Thoracic aorta (tissue), 2 donors: Measurements from ENCODE around the gene CHMP2A. TPM values are rescaled to one million over a fixed set of nuclear protein-coding genes. Genes with fewer than 3 reads are reported as not detected.

Source experiments
- ATAC-seq: fragments of 150-250 bp; one replicate; pipeline ENCODE4 v1.8.0; 2017; ENCODE audit warnings: low read depth; ENCODE audit not compliant: insufficient number of reproducible peaks, low FRiP score
- DNase-seq: peaks from one replicate; pipeline ENCODE4 v3.0.0-alpha.2; 2020; ENCODE audit warnings: low spot score
- H3K27ac ChIP-seq, 2 donors: fragments of 200-600 bp; sonication (generic); 1 replicate in 1 of 2; 2 replicates in 1 of 2; pipeline ENCODE4 v1.5.1; 2016; ENCODE audit warnings: mild to moderate bottlenecking in 2 of 2, moderate library complexity in 2 of 2
- H3K27me3 ChIP-seq: fragments of 200-600 bp; sonication (generic); replicated peaks from 2 replicates; pipeline ENCODE4 v1.6.0; 2016; ENCODE audit warnings: mild to moderate bottlenecking; ENCODE audit not compliant: insufficient read depth
- H3K36me3 ChIP-seq: fragments of 200-600 bp; sonication (generic); one replicate; pipeline ENCODE4 v1.5.1; 2016
- H3K4me1 ChIP-seq, 2 donors: fragments of 200-600 bp; sonication (generic); 1 replicate in 1 of 2; 2 replicates in 1 of 2; pipeline versions ENCODE4 v1.5.1 to v1.6.0; 2016; ENCODE audit warnings: low read depth in 2 of 2, mild to moderate bottlenecking in 1 of 2; ENCODE audit not compliant: control insufficient read depth in 1 of 2
- H3K4me3 ChIP-seq: fragments of 200-600 bp; sonication (generic); 2 replicates; pipeline ENCODE4 v1.5.1; 2016; ENCODE audit warnings: mild to moderate bottlenecking
- H3K9me3 ChIP-seq: fragments of 200-600 bp; sonication (generic); 2 replicates; pipeline ENCODE4 v1.5.1; 2016
- total RNA-seq, 2 donors: library from RNA; depleted of rRNA; stranded (reverse); fragments of >200 nt; gene quantifications; one replicate each; pipeline versions ENCODE4 v1.1.0 to v1.2.3, GENCODE V29; 2016
- TF ChIP-seq, protein P1 (sequence below): fragments of 200-600 bp; sonication (generic); IDR thresholded peaks from one replicate; pipeline ENCODE4 v1.5.1; 2019; ENCODE audit warnings: antibody characterized with exemption

The CHMP2A gene
- total RNA-seq, 2 donors from 2014 or later, result 90.3 to 98.8 TPM

DNA sequence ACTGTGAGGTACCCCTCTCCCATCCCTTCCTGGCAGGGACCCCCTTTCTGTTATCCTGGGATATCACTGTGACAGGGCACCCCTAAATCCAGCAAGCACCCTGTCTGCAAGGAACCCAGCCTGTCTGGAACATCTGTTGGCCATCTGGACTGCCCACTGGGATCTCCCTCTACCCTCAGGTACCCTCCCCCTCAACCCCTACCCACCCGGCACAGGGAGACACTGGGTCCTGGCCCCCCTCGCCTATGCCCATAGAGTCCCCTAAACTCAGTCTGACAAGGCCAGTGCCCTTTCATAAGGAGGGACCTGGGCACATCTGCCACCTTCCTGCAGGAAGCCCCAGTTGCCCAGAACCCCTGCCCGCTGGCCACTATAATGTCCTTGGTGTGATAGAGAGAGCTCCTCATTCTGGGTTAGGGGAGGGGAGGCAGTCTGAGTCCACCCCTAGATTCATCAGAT lies 40.3 kb downstream of the CHMP2A start:
- Histone ChIP-seq H3K4me1 (peaks cover 13 to 31% of the 10 kb centered on the region in 2 donors), H3K9me3 (no peaks in the 10 kb centered on the region), H3K27ac (no peak overlapping the region), H3K36me3 (peaks cover 21% of the 10 kb centered on the region), H3K4me3 (peak overlapping the region; percentile 65), H3K27me3 (no peaks in the 10 kb centered on the region)
- ATAC-seq (no peak), DNase-seq (no peak)
- TF ChIP-seq, protein P1, sequence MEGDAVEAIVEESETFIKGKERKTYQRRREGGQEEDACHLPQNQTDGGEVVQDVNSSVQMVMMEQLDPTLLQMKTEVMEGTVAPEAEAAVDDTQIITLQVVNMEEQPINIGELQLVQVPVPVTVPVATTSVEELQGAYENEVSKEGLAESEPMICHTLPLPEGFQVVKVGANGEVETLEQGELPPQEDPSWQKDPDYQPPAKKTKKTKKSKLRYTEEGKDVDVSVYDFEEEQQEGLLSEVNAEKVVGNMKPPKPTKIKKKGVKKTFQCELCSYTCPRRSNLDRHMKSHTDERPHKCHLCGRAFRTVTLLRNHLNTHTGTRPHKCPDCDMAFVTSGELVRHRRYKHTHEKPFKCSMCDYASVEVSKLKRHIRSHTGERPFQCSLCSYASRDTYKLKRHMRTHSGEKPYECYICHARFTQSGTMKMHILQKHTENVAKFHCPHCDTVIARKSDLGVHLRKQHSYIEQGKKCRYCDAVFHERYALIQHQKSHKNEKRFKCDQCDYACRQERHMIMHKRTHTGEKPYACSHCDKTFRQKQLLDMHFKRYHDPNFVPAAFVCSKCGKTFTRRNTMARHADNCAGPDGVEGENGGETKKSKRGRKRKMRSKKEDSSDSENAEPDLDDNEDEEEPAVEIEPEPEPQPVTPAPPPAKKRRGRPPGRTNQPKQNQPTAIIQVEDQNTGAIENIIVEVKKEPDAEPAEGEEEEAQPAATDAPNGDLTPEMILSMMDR, result no peak

- DNase-seq (no peak), ATAC-seq (peak; percentile 44)
- peaks cover 13 to 30% of the 10 kb centered on the region in 2 donors for H3K4me1 ChIP-seq
- peak overlapping the region; percentile 17 to 47 for H3K27ac ChIP-seq
- H3K9me3 ChIP-seq, result no peaks in the 10 kb centered on the region
- H3K27me3 ChIP-seq, result no peaks in the 10 kb centered on the region
- TF ChIP-seq, protein P1, result peak; percentile 75
- H3K36me3 ChIP-seq, result peaks cover 21% of the 10 kb centered on the region
- H3K4me3 ChIP-seq, result peak overlapping the region; percentile 65
Observed at GRCh38 chr19:58513694-58514563, 41.0 kb downstream of the CHMP2A start.

- H3K4me1 ChIP-seq, result peaks cover 8 to 23% of the 10 kb centered on the region in 2 donors
- ATAC-seq, result no peak
- peaks cover 21% of the 10 kb centered on the region for H3K36me3 ChIP-seq
Observed at GRCh38 chr19:58513213-58513693, 41.7 kb downstream of the CHMP2A start.

GRCh38 chr19:58511353-58512208 lies 43.3 kb downstream of the CHMP2A start, which contains the start of gene SLC27A5:
SLC27A5 (minus strand) TSS chr19:58511992; CDS start chr19:58511955, 37 bp downstream.
- ATAC-seq (no peak), DNase-seq (no peak)
- no peaks in the 10 kb centered on the region for H3K27me3 ChIP-seq
- H3K27ac ChIP-seq, result no peak within 1 kb of the TSS
- peaks cover 12% of the 10 kb centered on the region for H3K36me3 ChIP-seq
- no peak within 1 kb of the TSS for H3K4me3 ChIP-seq
- peaks cover 0 to 14% of the 10 kb centered on the region in 2 donors for H3K4me1 ChIP-seq
- no peaks in the 10 kb centered on the region for H3K9me3 ChIP-seq
- TF ChIP-seq, protein P1, result no peak

More at GRCh38 chr19:58513213-58513693, 41.7 kb downstream of the CHMP2A start:
- Histone ChIP-seq H3K9me3 (no peaks in the 10 kb centered on the region), H3K27me3 (no peaks in the 10 kb centered on the region), H3K27ac (peak overlapping the region; percentile 17 to 47), H3K4me3 (peak overlapping the region; percentile 65)
- no peak for DNase-seq
- TF ChIP-seq, protein P1, result no peak
